Measurements from ENCODE around the gene LYSMD1. TPM values are rescaled to one million over a fixed set of nuclear protein-coding genes. Genes with fewer than 3 reads are reported as not detected.

The LYSMD1 gene
- total RNA-seq, 1 experiment from 2014 or later = 5.0 TPM

- TF ChIP-seq CTCF (IDR thresholded peaks at IDR 0.05; ENCODE audit: insufficient read depth in 1 of 2, low read depth in 1 of 2, low read length in 1 of 2, severe bottlenecking in 1 of 2, unreplicated experiment in 1 of 2) = no peak
- H3K4me3 ChIP-seq (ENCODE audit: low read depth, low read length) = no peak overlapping the region
- BruUV-seq (replicated peaks) = no TSS peak
- Mint-ChIP-seq H3K36me3 (ENCODE audit: insufficient read depth, unreplicated experiment) (peaks cover 59% of the 10 kb centered on the region), H3K27me3 (ENCODE audit: insufficient read depth, unreplicated experiment) (no peaks in the 10 kb centered on the region), H3K27ac (ENCODE audit: unreplicated experiment) (no peak overlapping the region), H3K4me3 (ENCODE audit: unreplicated experiment) (no peak overlapping the region), H3K4me1 (ENCODE audit: low read depth, unreplicated experiment) (peaks cover 8% of the 10 kb centered on the region), H3K9me3 (ENCODE audit: unreplicated experiment) (no peaks in the 10 kb centered on the region)
- ChIA-PET CTCF (interaction anchor here (0.7 kb wide), 1 partner anchor 16 kb away, joined by 4 read pairs; no protein-coding TSS in a partner anchor), POLR2A (no interaction called here)
- intact Hi-C loops (cut with micrococcal nuclease; ENCODE audit: unreplicated experiment) = no loop called here
- no peaks in the 10 kb centered on the region for H3K9me3 ChIP-seq
- H3K36me3 ChIP-seq (ENCODE audit: control insufficient read depth, insufficient read depth, low read length) = peaks cover 2% of the 10 kb centered on the region
- H3K27me3 ChIP-seq (replicated peaks; ENCODE audit: control insufficient read depth, insufficient read depth, low read length) = no peaks in the 10 kb centered on the region
- H3K4me1 ChIP-seq = 0 out of 2 replicates have a peak, but pooled peaks cover 8% of the 10 kb centered on the region
- DNase-seq = no peak
Observed at GRCh38 chr1:151184211-151184610, 18.5 kb upstream of the LYSMD1 start.

GRCh38 chr1:151176514-151177045 lies 10.9 kb upstream of the LYSMD1 start:
- no peak for DNase-seq
- intact Hi-C loops (cut with micrococcal nuclease; ENCODE audit: unreplicated experiment) = no loop called here
- Histone ChIP-seq H3K9me3 (no peaks in the 10 kb centered on the region), H3K4me3 (ENCODE audit: low read depth, low read length) (no peak overlapping the region), H3K36me3 (ENCODE audit: control insufficient read depth, insufficient read depth, low read length) (peaks cover 2% of the 10 kb centered on the region), H3K27me3 (replicated peaks; ENCODE audit: control insufficient read depth, insufficient read depth, low read length) (no peaks in the 10 kb centered on the region), H3K4me1 (no peaks in the 10 kb centered on the region)
- H3K27me3 Mint-ChIP-seq (ENCODE audit: insufficient read depth, unreplicated experiment) = no peaks in the 10 kb centered on the region
- CTCF ChIA-PET = interaction anchor here (1.0 kb wide), 1 partner anchor 77 kb away, joined by 4 read pairs; no protein-coding TSS in a partner anchor
- no peak for TF ChIP-seq CTCF (IDR thresholded peaks at IDR 0.05; ENCODE audit: insufficient read depth in 1 of 2, low read depth in 1 of 2, low read length in 1 of 2, severe bottlenecking in 1 of 2, unreplicated experiment in 1 of 2)
- no TSS peak for BruUV-seq (replicated peaks)
- no peaks in the 10 kb centered on the region for H3K9me3 Mint-ChIP-seq (ENCODE audit: unreplicated experiment)
- POLR2A ChIA-PET = no interaction called here
- H3K36me3 Mint-ChIP-seq (ENCODE audit: insufficient read depth, unreplicated experiment) = peaks cover 41% of the 10 kb centered on the region
- H3K4me1 Mint-ChIP-seq (ENCODE audit: low read depth, unreplicated experiment) = no peaks in the 10 kb centered on the region
- no peak overlapping the region for H3K4me3 Mint-ChIP-seq (ENCODE audit: unreplicated experiment)
- H3K27ac Mint-ChIP-seq (ENCODE audit: unreplicated experiment) = no peak overlapping the region

- Mint-ChIP-seq H3K4me1 (ENCODE audit: low read depth, unreplicated experiment) (no peaks in the 10 kb centered on the region), H3K36me3 (ENCODE audit: insufficient read depth, unreplicated experiment) (peaks cover 34% of the 10 kb centered on the region), H3K27me3 (ENCODE audit: insufficient read depth, unreplicated experiment) (no peaks in the 10 kb centered on the region), H3K9me3 (ENCODE audit: unreplicated experiment) (no peaks in the 10 kb centered on the region), H3K27ac (ENCODE audit: unreplicated experiment) (no peak within 1 kb of the TSS), H3K4me3 (ENCODE audit: unreplicated experiment) (no peak within 1 kb of the TSS)
- no peak within 1 kb of the TSS for H3K4me3 ChIP-seq (ENCODE audit: low read depth, low read length)
- H3K27me3 ChIP-seq (replicated peaks; ENCODE audit: control insufficient read depth, insufficient read depth, low read length) = no peaks in the 10 kb centered on the region
- peak in 1 of 2 experiments; percentile 13 for DNase-seq
- peak; percentile 57 to 67 for TF ChIP-seq CTCF (IDR thresholded peaks at IDR 0.05; ENCODE audit: insufficient read depth in 1 of 2, low read depth in 1 of 2, low read length in 1 of 2, severe bottlenecking in 1 of 2, unreplicated experiment in 1 of 2)
- H3K36me3 ChIP-seq (ENCODE audit: control insufficient read depth, insufficient read depth, low read length) = peaks cover 2% of the 10 kb centered on the region; the same call in 1 of the 2 replicates
- intact Hi-C loops (cut with micrococcal nuclease; ENCODE audit: unreplicated experiment) = no loop called here
- POLR2A ChIA-PET = no interaction called here
- no TSS peak for BruUV-seq (replicated peaks)
- CTCF ChIA-PET = interaction anchor here (0.9 to 1.0 kb wide), 2 partner anchors 14 to 76 kb away, joined by 3 to 4 read pairs; partner anchors contain the start of gene VPS72
- H3K4me1 ChIP-seq = no peaks in the 10 kb centered on the region
- no peaks in the 10 kb centered on the region for H3K9me3 ChIP-seq
Observed at GRCh38 chr1:151175863-151176262, 10.2 kb upstream of the LYSMD1 start, which contains the start of gene TMOD4. TMOD4 (minus strand) TSS chr1:151175981; CDS start chr1:151174875, 1,106 bp downstream.
